Measurements from ENCODE around the gene KRTAP7-1.

- TF ChIP-seq POLR2AphosphoS5 (IDR thresholded peaks at IDR 0.05; ENCODE audit: low read depth, low read length), result no peak
- no peak for TF ChIP-seq CTCF (IDR thresholded peaks at IDR 0.05)
- no peak for TF ChIP-seq TEAD4 (IDR thresholded peaks at IDR 0.05; ENCODE audit: borderline replicate concordance, insufficient read depth)
- TF ChIP-seq TCF12 (IDR thresholded peaks at IDR 0.05), result no peak
- no peak for TF ChIP-seq EP300 (IDR thresholded peaks at IDR 0.05; ENCODE audit: borderline replicate concordance in 1 of 2, low read depth in 1 of 2, low read length in 1 of 2)
- no peak for TF ChIP-seq CHD2 (IDR thresholded peaks at IDR 0.05; ENCODE audit: low read length, partially characterized antibody)
- no peak for TF ChIP-seq SMC3 (IDR thresholded peaks at IDR 0.05; ENCODE audit: low read depth, low read length)
- TF ChIP-seq JUND (IDR thresholded peaks at IDR 0.05), result no peak
- TF ChIP-seq MXI1 (IDR thresholded peaks at IDR 0.05; ENCODE audit: low read depth, low read length), result no peak
Observed at GRCh38 chr21:30818837-30819610, 10.5 kb downstream of the KRTAP7-1 start.

Data from SK-N-SH (cell line).